Esophagus muscularis mucosa (tissue), 4 donors: ENCODE results near the gene PLEKHM1. TPM values are rescaled to one million over a fixed set of nuclear protein-coding genes. Genes with fewer than 3 reads are reported as not detected.
"Not testable (repeated sequence)": the region's sequence is repeated elsewhere in the genome, so short reads cannot be mapped to it uniquely, and the experiment has no call there.

Experiments
- DNase-seq: peaks from one replicate; pipeline ENCODE4 v3.0.0-alpha.2; 2017; ENCODE audit errors: extremely low spot score
- H3K27ac ChIP-seq, 4 donors: fragments of 200-600 bp; sonication (generic); replicated peaks in 1 of 4; 1 replicate in 3 of 4; 2 replicates in 1 of 4; pipeline ENCODE4 v1.5.1; 2016 to 2019; ENCODE audit warnings: mild to moderate bottlenecking in 1 of 4
- H3K27me3 ChIP-seq, 4 donors: fragments of 200-600 bp; sonication (generic); one replicate each; pipeline versions ENCODE4 v1.5.1 to v1.6.0; 2016 to 2019
- H3K36me3 ChIP-seq, 4 donors: fragments of 200-600 bp; sonication (generic); one replicate each; pipeline ENCODE4 v1.5.1; 2016 to 2019
- H3K4me1 ChIP-seq, 4 donors: fragments of 200-600 bp; sonication (generic); one replicate each; pipeline ENCODE4 v1.5.1; 2016 to 2019
- H3K4me3 ChIP-seq, 4 donors: fragments of 200-600 bp; sonication (generic); 1 replicate in 2 of 4; 2 replicates in 2 of 4; pipeline ENCODE4 v1.5.1; 2016 to 2019; ENCODE audit warnings: mild to moderate bottlenecking in 4 of 4, moderate library complexity in 1 of 4
- H3K9me3 ChIP-seq, 4 donors: fragments of 200-600 bp; sonication (generic); 1 replicate in 3 of 4; 2 replicates in 1 of 4; pipeline ENCODE4 v1.5.1; 2016 to 2019
- POLR2A ChIP-seq: fragments of 450-650 bp; IDR thresholded peaks from one replicate; pipeline ENCODE4 v1.6.1; 2017; ENCODE audit warnings: antibody characterized with exemption, moderate library complexity, mild to moderate bottlenecking, low read depth
- POLR2AphosphoS5 ChIP-seq, 2 donors: sonication (generic); formaldehyde crosslinking; IDR thresholded peaks; one replicate each; pipeline ENCODE4 v1.6.1; 2017; ENCODE audit warnings: antibody characterized with exemption in 2 of 2
- whole genome bisulfite sequencing: methylation state at CpG from one replicate; pipeline ENCODE4 v1.1.5; 2018; 5-methylcytosine and 5-hydroxymethylcytosine counted together
- intact Hi-C: fragments of 100-400 bp; cut with DNase I; formaldehyde crosslinking; loops from one replicate; pipeline ENCODE4 v1.15.1; 2023
- total RNA-seq, 4 donors: library from RNA; depleted of rRNA; stranded (reverse); fragments of >200 nt; gene quantifications; one replicate each; pipeline versions ENCODE4 v1.1.0 to v1.2.1, GENCODE V29; 2016
- TF ChIP-seq, protein P1 (sequence below), 3 experiments: fragments of 200-600 bp in 2 of 3; fragments of 450-650 bp in 1 of 3; sonication (generic) in 2 of 3; IDR thresholded peaks; one replicate each; pipeline ENCODE4 v1.5.1; 2017 to 2019; ENCODE audit warnings: antibody characterized with exemption in 3 of 3, mild to moderate bottlenecking in 2 of 3, moderate library complexity in 1 of 3

The PLEKHM1 gene
- 10 to 100 TPM; 28.5 to 38.0 (median 36.0) TPM for total RNA-seq

DNA sequence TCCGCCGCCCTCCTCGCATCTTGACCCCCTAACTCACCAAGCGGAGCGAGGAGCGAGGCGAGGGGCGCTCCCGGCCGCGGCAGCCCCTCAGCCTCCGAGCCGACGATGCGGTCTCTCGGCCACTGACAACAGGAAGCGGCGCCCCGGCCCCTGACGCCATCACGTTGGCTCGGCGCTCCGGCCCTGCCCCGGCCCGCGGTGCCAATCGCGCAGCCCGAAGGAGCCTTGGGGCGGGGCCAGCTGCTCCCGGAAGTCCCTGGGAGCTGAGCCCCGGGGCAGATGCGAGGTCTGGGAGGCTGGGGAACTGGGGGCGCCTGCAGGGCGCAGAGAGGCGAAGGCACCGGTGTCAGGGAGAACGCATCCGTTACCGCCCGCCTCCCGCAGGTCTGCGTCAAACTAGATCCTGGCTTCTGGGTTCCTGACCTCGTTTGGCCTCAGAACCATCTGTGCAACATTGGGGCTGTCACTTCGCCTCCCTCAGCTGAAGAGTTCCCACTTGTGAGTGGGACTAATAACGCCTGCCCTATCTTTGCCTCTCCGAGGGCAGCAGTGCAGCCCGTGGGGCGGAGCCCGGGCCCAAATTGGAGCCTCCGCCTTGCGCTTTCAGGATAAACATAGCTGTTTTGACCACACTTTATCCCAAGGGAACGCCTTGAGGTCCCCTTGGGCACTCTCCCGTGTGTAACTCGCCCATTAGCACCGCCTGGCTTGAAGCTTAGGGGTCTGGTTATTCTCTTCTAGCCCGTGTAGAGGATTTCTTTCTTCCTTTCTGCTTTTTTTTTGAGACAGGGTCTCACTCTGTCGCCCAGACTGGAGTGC lies at the start of gene PLEKHM1:
PLEKHM1 (minus strand) TSS at position 107 of the 819 bp plus-strand sequence. CDS start 8,237 bp downstream, outside the sequence.
- H3K36me3 ChIP-seq, intact Hi-C loops, H3K9me3 ChIP-seq, H3K27me3 ChIP-seq: not testable (repeated sequence)
- DNase-seq, result peak; percentile 96
- H3K27ac ChIP-seq, result peak within 1 kb of the TSS; percentile 86 to 93 (median 90)
- peak; percentile 76 to 92 for TF ChIP-seq POLR2AphosphoS5 (IDR thresholded peaks at IDR 0.05)
- TF ChIP-seq POLR2A, result peak; percentile 80
- 2% methylated on average over 7 of the region's 59 CpGs for WGBS
- peaks cover 14 to 36% (median 33%) of the 10 kb centered on the region in 4 donors for H3K4me1 ChIP-seq
- H3K4me3 ChIP-seq, result peak within 1 kb of the TSS; percentile 72 to 81 (median 77)

DNA sequence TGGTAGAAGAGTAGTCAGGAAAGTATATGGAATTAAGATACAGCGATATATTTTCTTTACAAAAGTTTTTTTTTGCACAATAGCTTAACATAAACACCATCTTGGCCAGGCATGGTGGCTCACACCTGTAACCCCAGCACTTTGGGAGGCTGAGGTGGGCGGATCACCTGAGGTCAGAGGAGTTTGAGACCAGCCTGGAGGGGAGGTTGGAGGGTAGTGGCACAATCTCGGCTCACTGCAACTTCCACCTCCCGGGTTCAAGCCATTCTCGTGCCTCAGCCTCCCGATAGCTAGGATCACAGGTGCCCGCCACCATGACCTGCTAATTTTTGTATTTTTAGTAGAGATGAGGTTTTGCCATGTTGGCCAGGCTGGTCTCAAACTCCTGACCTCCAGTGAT lies 47.6 kb upstream of the PLEKHM1 start:
- 92% methylated on average over 6 of the region's 7 CpGs for WGBS
- intact Hi-C loops, H3K4me3 ChIP-seq, H3K27ac ChIP-seq, H3K27me3 ChIP-seq, H3K4me1 ChIP-seq, H3K9me3 ChIP-seq, DNase-seq, H3K36me3 ChIP-seq: not testable (repeated sequence)

DNA sequence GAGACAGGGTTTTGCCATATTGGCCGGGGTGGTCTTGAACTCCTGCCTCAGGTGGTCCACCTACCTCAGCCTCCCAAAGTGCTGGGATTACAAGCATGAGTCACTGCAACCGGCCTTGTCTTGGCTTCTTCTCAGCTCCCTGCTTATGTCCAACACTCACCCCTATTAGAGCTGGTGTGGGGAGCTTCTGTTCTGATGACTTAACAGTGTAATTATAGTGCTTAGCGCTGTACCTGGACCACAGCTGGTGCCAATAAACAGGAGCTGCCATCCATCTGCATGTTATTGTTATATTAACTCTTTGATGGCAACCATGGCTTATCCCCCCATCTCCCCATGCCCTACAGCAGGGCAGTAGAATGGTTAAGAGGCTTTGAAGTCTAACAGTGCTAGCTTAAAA lies 15.6 kb upstream of the PLEKHM1 start:
- intact Hi-C loops, DNase-seq, H3K27ac ChIP-seq, H3K4me1 ChIP-seq, H3K27me3 ChIP-seq, H3K9me3 ChIP-seq, H3K4me3 ChIP-seq: not testable (repeated sequence)
- H3K36me3 ChIP-seq, result peaks cover 0 to 15% (median 2%) of the 10 kb centered on the region in 4 donors
- whole genome bisulfite sequencing, result 80% methylated on average over 3 of the region's 3 CpGs

DNA sequence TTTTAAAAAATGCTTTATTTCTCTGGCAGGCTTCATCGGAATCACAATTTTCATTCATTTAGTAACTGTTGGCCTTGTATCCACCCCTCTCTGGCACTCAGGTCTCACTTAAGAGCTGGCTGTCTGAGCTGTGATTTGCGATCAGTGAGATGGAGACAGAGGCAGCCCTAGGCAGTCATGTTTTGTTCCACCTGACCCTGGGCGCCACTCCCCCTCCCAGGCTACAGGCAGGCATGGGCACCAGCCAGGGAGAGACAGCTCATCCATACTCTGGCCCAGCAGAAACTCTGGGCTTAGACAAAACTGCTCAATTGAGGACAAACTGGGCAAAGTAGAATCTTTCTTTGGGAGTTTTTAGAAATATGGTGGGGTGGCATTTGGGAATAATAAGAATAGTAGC lies 14.7 kb upstream of the PLEKHM1 start:
- 71% methylated on average over 3 of the region's 3 CpGs for WGBS
- intact Hi-C loops, H3K27ac ChIP-seq: not testable (repeated sequence)

DNA sequence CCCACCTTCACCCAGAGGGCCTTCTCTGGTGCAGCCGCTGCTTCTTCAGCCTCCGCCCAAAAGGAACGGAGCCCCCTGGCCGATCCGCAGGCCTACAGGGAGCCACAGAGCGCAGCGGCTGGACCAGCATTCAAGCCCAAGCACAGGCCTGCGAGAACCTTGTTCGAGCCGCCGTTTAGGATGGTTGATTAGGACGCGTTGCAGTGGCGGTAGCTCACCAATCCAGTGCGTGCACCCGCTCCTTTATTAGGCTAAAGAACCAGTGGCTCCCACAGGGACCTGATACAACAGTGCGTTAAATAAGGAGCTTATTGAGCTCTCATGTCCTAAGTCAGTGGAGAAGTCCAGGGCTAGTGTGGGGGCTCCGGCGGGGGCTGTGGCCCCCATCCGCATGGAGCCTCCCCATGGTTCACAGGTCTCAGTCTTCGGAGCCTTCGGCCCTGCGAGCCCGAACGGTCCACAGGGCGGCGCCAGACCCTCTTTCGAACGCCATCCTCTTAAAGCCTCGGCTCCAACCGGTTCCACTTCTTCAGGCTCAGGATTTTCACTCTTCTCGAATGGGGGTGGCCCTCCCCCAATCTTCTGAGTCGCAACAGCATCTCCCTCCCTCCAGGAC lies 10.7 kb upstream of the PLEKHM1 start:
- H3K9me3 ChIP-seq, H3K4me3 ChIP-seq, DNase-seq, intact Hi-C loops, H3K27ac ChIP-seq, H3K27me3 ChIP-seq, H3K36me3 ChIP-seq, H3K4me1 ChIP-seq: not testable (repeated sequence)
- TF ChIP-seq, protein P1, sequence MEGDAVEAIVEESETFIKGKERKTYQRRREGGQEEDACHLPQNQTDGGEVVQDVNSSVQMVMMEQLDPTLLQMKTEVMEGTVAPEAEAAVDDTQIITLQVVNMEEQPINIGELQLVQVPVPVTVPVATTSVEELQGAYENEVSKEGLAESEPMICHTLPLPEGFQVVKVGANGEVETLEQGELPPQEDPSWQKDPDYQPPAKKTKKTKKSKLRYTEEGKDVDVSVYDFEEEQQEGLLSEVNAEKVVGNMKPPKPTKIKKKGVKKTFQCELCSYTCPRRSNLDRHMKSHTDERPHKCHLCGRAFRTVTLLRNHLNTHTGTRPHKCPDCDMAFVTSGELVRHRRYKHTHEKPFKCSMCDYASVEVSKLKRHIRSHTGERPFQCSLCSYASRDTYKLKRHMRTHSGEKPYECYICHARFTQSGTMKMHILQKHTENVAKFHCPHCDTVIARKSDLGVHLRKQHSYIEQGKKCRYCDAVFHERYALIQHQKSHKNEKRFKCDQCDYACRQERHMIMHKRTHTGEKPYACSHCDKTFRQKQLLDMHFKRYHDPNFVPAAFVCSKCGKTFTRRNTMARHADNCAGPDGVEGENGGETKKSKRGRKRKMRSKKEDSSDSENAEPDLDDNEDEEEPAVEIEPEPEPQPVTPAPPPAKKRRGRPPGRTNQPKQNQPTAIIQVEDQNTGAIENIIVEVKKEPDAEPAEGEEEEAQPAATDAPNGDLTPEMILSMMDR (IDR thresholded peaks at IDR 0.05), result peak in 1 of 3 experiments; percentile 39
- WGBS, result 8% methylated on average over 10 of the region's 33 CpGs

More for the DNA sequence above, 14.7 kb upstream of the PLEKHM1 start:
- not testable (repeated sequence) for H3K4me1 ChIP-seq, DNase-seq, H3K4me3 ChIP-seq, H3K27me3 ChIP-seq, H3K9me3 ChIP-seq
- H3K36me3 ChIP-seq, result peaks cover 0 to 15% (median 2%) of the 10 kb centered on the region in 4 donors

DNA sequence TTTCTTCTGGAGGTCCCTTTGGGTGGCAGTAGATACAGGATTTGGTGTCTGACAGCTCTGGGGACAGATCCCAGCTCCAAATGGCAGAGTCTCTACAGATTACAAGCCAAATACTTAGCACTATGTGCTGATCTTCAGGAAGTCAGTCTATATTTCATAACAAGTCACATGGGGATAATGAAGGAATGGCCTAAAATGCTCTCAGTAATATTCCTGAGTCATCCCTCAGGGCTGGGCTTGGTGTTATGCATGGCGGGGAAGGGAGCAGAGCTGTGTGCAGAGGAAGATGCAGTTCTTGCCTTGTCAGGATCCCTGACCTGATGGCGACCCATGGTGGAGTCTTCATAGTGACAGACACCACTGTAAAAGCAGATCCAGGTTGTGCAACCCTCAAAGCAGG lies 10.0 kb upstream of the PLEKHM1 start:
- DNase-seq, intact Hi-C loops: not testable (repeated sequence)
- WGBS, result no CpG with 5 or more reads among the region's 2 CpGs

DNA sequence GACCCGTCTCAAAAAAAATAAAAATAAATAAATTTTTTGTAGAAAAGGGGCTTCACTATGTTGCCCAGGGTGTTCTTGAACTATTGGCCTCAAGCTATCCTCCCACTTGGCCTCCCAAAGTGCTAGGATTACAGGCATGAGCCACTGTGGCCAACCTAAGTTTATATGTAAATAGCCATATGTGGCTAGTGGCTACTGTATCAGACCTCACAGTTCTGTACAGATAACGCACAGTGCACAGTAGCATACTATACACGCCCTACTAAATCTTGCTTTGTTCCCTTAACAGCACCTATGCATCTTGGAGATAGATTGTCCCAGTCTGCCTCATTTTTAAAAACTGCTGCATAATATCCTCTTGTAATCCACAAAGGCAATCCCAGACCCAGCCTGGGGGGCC lies 8.7 kb upstream of the PLEKHM1 start:
- 91% methylated on average over 3 of the region's 3 CpGs for WGBS
- intact Hi-C loops, H3K4me1 ChIP-seq, DNase-seq, H3K27ac ChIP-seq, H3K36me3 ChIP-seq, H3K27me3 ChIP-seq, H3K9me3 ChIP-seq, H3K4me3 ChIP-seq: not testable (repeated sequence)

More for the DNA sequence above, 10.0 kb upstream of the PLEKHM1 start:
- not testable (repeated sequence) for H3K27me3 ChIP-seq, H3K4me3 ChIP-seq, H3K27ac ChIP-seq, H3K4me1 ChIP-seq, H3K9me3 ChIP-seq, H3K36me3 ChIP-seq

DNA sequence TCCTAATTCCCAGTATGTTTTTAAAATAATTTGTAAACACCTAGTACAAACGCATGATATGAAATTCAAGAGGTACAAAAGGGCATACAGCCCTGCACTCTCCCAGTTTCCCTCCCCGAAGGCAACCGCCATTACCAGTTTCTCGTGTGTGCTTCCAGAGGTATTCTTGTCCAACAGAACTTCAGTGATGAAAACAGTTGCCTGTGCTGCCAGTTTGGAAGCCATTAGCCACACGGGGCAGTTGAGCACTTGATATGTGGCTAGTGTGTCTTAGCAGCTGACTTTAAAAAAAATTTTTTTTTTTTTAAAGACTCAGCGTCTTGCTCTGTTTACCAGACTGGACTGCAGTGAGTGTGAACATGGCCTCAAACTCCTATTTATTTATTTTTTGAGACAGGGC lies 7.9 kb upstream of the PLEKHM1 start:
- H3K4me3 ChIP-seq, H3K36me3 ChIP-seq, H3K27me3 ChIP-seq, H3K27ac ChIP-seq, DNase-seq, H3K9me3 ChIP-seq, H3K4me1 ChIP-seq, intact Hi-C loops: not testable (repeated sequence)
- WGBS, result 88% methylated on average over 2 of the region's 6 CpGs

DNA sequence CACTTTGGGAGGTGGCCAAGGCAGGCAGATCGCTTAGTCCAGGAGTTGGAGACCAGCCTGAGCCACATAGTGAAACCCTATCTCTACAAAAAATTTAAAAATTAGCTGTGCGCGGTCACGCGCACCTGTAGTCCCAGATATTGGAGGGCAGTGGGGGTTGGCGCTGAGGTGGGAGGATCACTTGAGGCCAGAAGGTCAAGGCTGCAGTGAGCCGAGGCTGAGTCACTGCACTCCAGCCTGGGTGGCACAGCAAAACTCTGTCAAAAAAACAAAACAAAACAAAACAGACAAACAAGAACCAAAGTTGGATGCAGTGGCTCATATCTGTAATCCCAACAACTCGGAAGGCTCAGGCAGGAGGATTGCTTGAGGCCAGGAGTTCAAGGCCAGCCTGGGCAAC lies 6.9 kb upstream of the PLEKHM1 start:
- H3K4me1 ChIP-seq, H3K27ac ChIP-seq, H3K27me3 ChIP-seq, H3K36me3 ChIP-seq, H3K4me3 ChIP-seq, H3K9me3 ChIP-seq, intact Hi-C loops, DNase-seq: not testable (repeated sequence)
- WGBS, result 95% methylated on average over 7 of the region's 8 CpGs

DNA sequence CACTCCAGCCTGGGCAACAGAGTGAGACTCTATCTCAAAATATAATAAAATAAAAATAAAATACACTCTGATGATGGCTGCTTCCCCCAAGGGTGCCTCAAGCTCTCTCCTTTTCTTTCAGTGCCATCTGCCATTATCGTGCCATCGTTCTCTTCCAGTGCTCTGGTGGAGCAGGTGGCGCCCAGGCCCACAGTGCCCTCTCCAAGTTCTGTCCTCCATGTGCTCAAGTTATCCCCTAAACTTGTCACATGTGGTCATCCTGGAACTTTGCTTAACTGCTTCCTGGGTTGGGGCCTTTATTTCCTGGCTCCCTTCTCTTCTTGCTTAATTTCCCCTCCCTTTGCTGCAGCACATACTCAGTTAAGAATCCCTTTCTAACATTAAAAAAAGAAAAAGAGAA lies 6.0 kb upstream of the PLEKHM1 start:
- DNase-seq, H3K27me3 ChIP-seq, intact Hi-C loops, H3K4me1 ChIP-seq, H3K4me3 ChIP-seq, H3K36me3 ChIP-seq, H3K27ac ChIP-seq, H3K9me3 ChIP-seq: not testable (repeated sequence)
- 97% methylated on average over 3 of the region's 3 CpGs for WGBS

DNA sequence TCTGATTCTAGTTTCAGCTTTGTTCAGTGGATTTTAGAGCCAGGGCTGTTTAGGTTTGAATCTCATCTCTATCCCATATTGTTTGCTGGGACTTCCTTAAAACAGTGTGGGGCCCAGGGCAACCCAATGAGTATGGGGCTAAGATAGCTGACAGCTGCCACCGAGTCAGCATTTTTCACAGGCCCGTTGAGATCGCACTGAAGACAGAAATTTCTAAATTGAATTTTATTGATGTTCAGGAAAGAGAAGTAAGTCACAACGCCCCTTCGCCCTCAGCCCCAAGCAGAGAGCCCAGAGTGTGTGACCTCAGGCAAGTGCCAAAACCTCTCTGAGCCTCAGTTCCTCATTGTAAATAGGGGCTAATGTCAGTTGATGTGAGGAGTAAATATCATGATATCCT lies 4.0 kb upstream of the PLEKHM1 start:
- H3K9me3 ChIP-seq, H3K4me3 ChIP-seq, H3K27me3 ChIP-seq, H3K36me3 ChIP-seq, H3K4me1 ChIP-seq, H3K27ac ChIP-seq, DNase-seq, intact Hi-C loops: not testable (repeated sequence)
- 65% methylated on average over 5 of the region's 5 CpGs for WGBS
